Esophagus muscularis mucosa (tissue), 4 donors: ENCODE data around the gene QKI. TPM values are rescaled to one million over a fixed set of nuclear protein-coding genes. Genes with fewer than 3 reads are reported as not detected.

ENCODE experiments used
- DNase-seq: peaks from one replicate; pipeline ENCODE4 v3.0.0-alpha.2; 2017; ENCODE audit errors: extremely low spot score
- H3K27ac ChIP-seq, 4 donors: fragments of 200-600 bp; sonication (generic); replicated peaks in 1 of 4; 1 replicate in 3 of 4; 2 replicates in 1 of 4; pipeline ENCODE4 v1.5.1; 2016 to 2019; ENCODE audit warnings: mild to moderate bottlenecking in 1 of 4
- H3K27me3 ChIP-seq, 4 donors: fragments of 200-600 bp; sonication (generic); one replicate each; pipeline versions ENCODE4 v1.5.1 to v1.6.0; 2016 to 2019
- H3K36me3 ChIP-seq, 4 donors: fragments of 200-600 bp; sonication (generic); one replicate each; pipeline ENCODE4 v1.5.1; 2016 to 2019
- H3K4me1 ChIP-seq, 4 donors: fragments of 200-600 bp; sonication (generic); one replicate each; pipeline ENCODE4 v1.5.1; 2016 to 2019
- H3K4me3 ChIP-seq, 4 donors: fragments of 200-600 bp; sonication (generic); 1 replicate in 2 of 4; 2 replicates in 2 of 4; pipeline ENCODE4 v1.5.1; 2016 to 2019; ENCODE audit warnings: mild to moderate bottlenecking in 4 of 4, moderate library complexity in 1 of 4
- H3K9me3 ChIP-seq, 4 donors: fragments of 200-600 bp; sonication (generic); 1 replicate in 3 of 4; 2 replicates in 1 of 4; pipeline ENCODE4 v1.5.1; 2016 to 2019
- EP300 ChIP-seq: sonication (generic); formaldehyde crosslinking; IDR thresholded peaks from one replicate; pipeline ENCODE4 v1.6.1; 2017; ENCODE audit warnings: antibody characterized with exemption
- POLR2A ChIP-seq: fragments of 450-650 bp; IDR thresholded peaks from one replicate; pipeline ENCODE4 v1.6.1; 2017; ENCODE audit warnings: antibody characterized with exemption, moderate library complexity, mild to moderate bottlenecking, low read depth
- POLR2AphosphoS5 ChIP-seq, 2 donors: sonication (generic); formaldehyde crosslinking; IDR thresholded peaks; one replicate each; pipeline ENCODE4 v1.6.1; 2017; ENCODE audit warnings: antibody characterized with exemption in 2 of 2
- WGBS: methylation state at CpG from one replicate; pipeline ENCODE4 v1.1.5; 2018; 5-methylcytosine and 5-hydroxymethylcytosine counted together
- intact Hi-C: fragments of 100-400 bp; cut with DNase I; formaldehyde crosslinking; loops from one replicate; pipeline ENCODE4 v1.15.1; 2023
- total RNA-seq, 4 donors: library from RNA; depleted of rRNA; stranded (reverse); fragments of >200 nt; gene quantifications; one replicate each; pipeline versions ENCODE4 v1.1.0 to v1.2.1, GENCODE V29; 2016
- TF ChIP-seq, protein P1 (sequence below), 3 experiments: fragments of 200-600 bp in 2 of 3; fragments of 450-650 bp in 1 of 3; sonication (generic) in 2 of 3; IDR thresholded peaks; one replicate each; pipeline ENCODE4 v1.5.1; 2017 to 2019; ENCODE audit warnings: antibody characterized with exemption in 3 of 3, mild to moderate bottlenecking in 2 of 3, moderate library complexity in 1 of 3

The QKI gene
- total RNA-seq, 4 donors from 2014 or later: 176 to 290 (median 237) TPM

DNA sequence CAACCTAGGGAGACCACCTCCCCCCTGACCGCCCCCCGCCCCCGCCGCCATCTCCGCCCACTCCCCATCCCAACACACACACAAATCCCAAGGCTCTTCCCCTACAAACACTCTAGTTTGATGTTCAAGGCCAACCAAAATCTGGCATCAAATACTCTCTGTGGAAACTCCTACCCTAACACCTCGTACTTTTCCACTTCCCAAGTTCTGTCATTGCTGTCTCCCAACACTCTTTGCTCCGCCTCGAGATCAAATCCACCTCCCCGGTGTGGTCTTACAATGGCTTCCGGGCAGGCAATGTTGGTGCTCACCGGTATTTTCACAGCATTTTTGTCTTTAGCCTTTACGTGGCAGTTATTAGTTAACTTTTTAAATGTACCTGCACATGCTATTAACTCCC is 4.8 kb upstream of the QKI start:
- intact Hi-C loops: loop anchor here (10.0 kb wide), 1 partner anchor 55 kb away; no protein-coding TSS in a partner anchor
- Histone ChIP-seq H3K9me3 (no peaks in the 10 kb centered on the region), H3K36me3 (no peaks in the 10 kb centered on the region), H3K27ac (no peak overlapping the region), H3K4me3 (no peak overlapping the region), H3K27me3 (no peaks in the 10 kb centered on the region), H3K4me1 (peaks cover 30 to 39% (median 33%) of the 10 kb centered on the region in 4 donors)
- WGBS: 91% methylated on average over 12 of the region's 12 CpGs
- no peak for TF ChIP-seq EP300
- no peak for TF ChIP-seq POLR2AphosphoS5 (IDR thresholded peaks at IDR 0.05)
- TF ChIP-seq POLR2A: no peak
- TF ChIP-seq, protein P1, sequence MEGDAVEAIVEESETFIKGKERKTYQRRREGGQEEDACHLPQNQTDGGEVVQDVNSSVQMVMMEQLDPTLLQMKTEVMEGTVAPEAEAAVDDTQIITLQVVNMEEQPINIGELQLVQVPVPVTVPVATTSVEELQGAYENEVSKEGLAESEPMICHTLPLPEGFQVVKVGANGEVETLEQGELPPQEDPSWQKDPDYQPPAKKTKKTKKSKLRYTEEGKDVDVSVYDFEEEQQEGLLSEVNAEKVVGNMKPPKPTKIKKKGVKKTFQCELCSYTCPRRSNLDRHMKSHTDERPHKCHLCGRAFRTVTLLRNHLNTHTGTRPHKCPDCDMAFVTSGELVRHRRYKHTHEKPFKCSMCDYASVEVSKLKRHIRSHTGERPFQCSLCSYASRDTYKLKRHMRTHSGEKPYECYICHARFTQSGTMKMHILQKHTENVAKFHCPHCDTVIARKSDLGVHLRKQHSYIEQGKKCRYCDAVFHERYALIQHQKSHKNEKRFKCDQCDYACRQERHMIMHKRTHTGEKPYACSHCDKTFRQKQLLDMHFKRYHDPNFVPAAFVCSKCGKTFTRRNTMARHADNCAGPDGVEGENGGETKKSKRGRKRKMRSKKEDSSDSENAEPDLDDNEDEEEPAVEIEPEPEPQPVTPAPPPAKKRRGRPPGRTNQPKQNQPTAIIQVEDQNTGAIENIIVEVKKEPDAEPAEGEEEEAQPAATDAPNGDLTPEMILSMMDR (IDR thresholded peaks at IDR 0.05): no peak
- no peak for DNase-seq

DNA sequence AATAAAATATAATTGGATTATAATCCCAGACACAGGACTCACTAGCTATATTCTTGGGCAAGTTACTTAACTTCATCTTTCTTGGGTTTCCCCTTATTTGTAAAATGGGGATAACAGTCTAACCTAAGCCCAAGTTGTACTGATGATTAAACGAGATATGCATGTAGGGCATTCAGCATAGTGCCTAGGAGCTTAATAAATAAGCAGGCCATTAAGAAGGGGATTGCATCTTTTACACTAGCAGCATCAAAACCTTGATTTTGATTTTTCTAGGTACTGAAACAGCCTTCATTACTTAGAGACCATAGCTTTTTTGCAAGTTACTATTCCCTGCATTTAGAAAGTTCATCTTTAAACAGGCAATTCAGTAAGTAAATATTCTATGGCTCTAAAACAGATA is 2.2 kb upstream of the QKI start:
- Histone ChIP-seq H3K27me3 (no peaks in the 10 kb centered on the region), H3K4me3 (peak overlapping the region; percentile 95 to 96 (median 96)), H3K36me3 (no peaks in the 10 kb centered on the region), H3K4me1 (peaks cover 7 to 16% (median 11%) of the 10 kb centered on the region in 4 donors), H3K27ac (peak overlapping the region; percentile 97 to 100 (median 99)), H3K9me3 (no peaks in the 10 kb centered on the region)
- TF ChIP-seq EP300 (no peak), POLR2A (no peak), POLR2AphosphoS5 (IDR thresholded peaks at IDR 0.05) (no peak)
- TF ChIP-seq, protein P1 (IDR thresholded peaks at IDR 0.05): no peak
- intact Hi-C loops: no loop called here
- WGBS: 5% methylated on average over 1 of the region's 1 CpG
- DNase-seq: no peak

DNA sequence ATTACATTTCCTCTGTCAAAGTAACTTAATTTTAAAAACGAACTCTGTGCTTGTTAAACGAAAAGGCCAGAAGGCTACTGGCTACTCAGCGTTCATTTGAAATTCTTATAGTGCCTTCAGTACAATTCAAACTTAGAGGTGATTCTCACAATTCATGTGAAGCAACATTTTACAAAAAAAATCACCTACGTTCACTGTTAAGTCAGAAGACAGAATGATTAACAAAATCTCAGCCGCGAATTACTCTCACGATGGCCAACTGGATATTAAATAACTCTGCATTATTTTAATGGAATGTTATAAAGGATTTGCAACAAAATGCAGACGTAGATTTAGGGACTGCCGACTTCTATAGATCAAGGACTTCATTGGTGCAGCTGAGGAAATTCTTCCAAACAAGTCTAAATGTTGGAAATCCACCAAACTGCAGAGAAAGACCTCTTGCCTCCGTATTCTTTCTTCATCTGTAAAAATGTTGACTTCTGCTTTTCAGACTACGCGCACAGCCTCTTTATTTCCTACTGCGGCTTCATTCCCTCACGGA is 1.6 kb upstream of the QKI start:
- Histone ChIP-seq H3K4me3 (peak overlapping the region; percentile 95 to 96 (median 96)), H3K9me3 (no peaks in the 10 kb centered on the region), H3K36me3 (no peaks in the 10 kb centered on the region), H3K4me1 (peaks cover 7 to 21% (median 14%) of the 10 kb centered on the region in 4 donors), H3K27ac (peak overlapping the region; percentile 97 to 100 (median 99)), H3K27me3 (no peaks in the 10 kb centered on the region)
- intact Hi-C loops: no loop called here
- TF ChIP-seq, protein P1 (IDR thresholded peaks at IDR 0.05): no peak
- TF ChIP-seq POLR2A (no peak), POLR2AphosphoS5 (IDR thresholded peaks at IDR 0.05) (no peak), EP300 (no peak)
- WGBS: 1% methylated on average over 14 of the region's 14 CpGs
- DNase-seq: no peak

DNA sequence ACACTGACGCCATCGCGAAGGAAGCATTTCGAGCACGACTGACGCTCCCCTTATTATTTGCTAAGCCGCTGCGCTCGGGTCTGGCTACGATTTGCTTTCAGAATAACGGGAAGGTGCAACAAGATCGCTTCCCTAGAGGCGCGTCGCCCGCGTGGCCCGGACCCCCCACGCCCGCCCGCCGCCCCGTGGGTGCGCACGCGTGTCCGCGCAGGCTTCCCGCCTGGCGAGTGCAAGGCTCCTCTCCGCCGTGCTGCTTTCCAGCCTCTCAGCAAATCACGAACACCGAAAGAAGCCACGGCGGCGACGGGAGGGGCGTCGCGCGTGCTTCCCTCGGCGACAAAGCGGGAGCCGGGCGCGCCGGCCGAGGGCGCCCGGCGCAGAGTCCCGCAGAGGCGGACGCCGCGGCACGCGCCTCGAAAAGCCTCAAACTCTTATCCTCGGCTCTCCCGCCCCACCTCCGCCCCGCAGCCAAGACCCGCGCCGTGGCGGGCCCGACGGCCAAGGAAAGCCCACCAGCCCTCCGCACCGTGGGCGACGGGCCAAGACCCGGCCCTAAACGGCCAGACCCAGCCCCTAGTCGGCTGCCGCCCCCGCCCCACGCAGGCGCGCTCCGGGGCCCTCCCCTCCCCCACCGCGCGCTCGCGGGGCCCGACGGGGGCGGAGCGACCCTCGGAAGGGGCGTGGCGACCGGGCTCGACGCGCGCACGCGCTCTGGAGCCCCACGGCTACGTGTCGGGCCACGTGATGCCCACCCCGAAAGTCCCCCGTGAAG is 987 bp upstream of the QKI start:
- intact Hi-C loops: no loop called here
- H3K27me3 ChIP-seq: no peaks in the 10 kb centered on the region

More for the DNA sequence above, 987 bp upstream of the QKI start:
- DNase-seq: no peak
- Histone ChIP-seq H3K4me3 (peak overlapping the region; percentile 95 to 96 (median 96)), H3K36me3 (no peaks in the 10 kb centered on the region), H3K4me1 (peaks cover 7 to 24% (median 16%) of the 10 kb centered on the region in 4 donors), H3K9me3 (no peaks in the 10 kb centered on the region), H3K27ac (peak overlapping the region; percentile 97 to 100 (median 99))
- peak; percentile 87 for TF ChIP-seq POLR2A
- peak; percentile 81 to 84 for TF ChIP-seq POLR2AphosphoS5 (IDR thresholded peaks at IDR 0.05)
- TF ChIP-seq, protein P1 (IDR thresholded peaks at IDR 0.05): peak in 1 of 3 experiments; percentile 3
- no peak for TF ChIP-seq EP300
- under 1% methylated on average over 14 of the region's 109 CpGs for WGBS
